ENCODE measurements around the gene MICOS13.

DNA sequence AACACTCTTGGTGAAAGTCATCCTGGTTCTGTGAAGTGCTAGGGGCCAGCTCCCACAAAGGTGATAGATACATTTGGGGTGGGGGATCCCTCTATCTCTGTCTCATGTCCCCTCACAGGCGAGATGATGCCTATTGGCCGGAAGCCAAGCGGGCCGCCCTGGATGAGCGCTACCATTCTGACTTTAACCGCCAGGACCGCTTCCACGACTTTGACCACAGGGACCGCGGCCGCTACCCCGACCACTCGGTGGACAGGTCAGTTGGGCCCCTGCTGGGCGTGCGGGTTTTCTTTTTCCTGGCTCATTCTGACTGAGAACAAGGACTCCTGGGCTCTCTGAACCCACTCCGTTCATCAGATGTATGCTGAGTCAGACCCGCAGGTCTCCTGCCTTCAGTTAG, 16.4 kb downstream of the MICOS13 start:
- TF ChIP-seq, protein P1, sequence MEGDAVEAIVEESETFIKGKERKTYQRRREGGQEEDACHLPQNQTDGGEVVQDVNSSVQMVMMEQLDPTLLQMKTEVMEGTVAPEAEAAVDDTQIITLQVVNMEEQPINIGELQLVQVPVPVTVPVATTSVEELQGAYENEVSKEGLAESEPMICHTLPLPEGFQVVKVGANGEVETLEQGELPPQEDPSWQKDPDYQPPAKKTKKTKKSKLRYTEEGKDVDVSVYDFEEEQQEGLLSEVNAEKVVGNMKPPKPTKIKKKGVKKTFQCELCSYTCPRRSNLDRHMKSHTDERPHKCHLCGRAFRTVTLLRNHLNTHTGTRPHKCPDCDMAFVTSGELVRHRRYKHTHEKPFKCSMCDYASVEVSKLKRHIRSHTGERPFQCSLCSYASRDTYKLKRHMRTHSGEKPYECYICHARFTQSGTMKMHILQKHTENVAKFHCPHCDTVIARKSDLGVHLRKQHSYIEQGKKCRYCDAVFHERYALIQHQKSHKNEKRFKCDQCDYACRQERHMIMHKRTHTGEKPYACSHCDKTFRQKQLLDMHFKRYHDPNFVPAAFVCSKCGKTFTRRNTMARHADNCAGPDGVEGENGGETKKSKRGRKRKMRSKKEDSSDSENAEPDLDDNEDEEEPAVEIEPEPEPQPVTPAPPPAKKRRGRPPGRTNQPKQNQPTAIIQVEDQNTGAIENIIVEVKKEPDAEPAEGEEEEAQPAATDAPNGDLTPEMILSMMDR (tag by site-specific recombination; IDR thresholded peaks at IDR 0.05): no peak
- TF ChIP-seq ZNF670 (tag by site-specific recombination; IDR thresholded peaks at IDR 0.05; ENCODE audit: low read depth): no peak

Measured in HEK293 (cell line).